Cardiac muscle cell (in vitro differentiated cells and primary cell): ENCODE measurements around the gene IMMP1L. TPM values are rescaled to one million over a fixed set of nuclear protein-coding genes. Genes with fewer than 3 reads are reported as not detected.

Experiments used
- DNase-seq, 2 donors: peaks; one replicate each; pipeline versions ENCODE4 v3.0.0 to v3.0.0-alpha.2; 2010 to 2017; ENCODE audit warnings: low read depth in 1 of 2, low spot score in 1 of 2
- H3K27ac ChIP-seq: fragments of 200-600 bp; sonication (generic); 2 replicates; pipeline ENCODE4 v1.5.1; 2016
- H3K27me3 ChIP-seq: fragments of 200-600 bp; sonication (generic); 2 replicates; pipeline ENCODE4 v1.6.0; 2016; ENCODE audit warnings: control low read depth
- H3K36me3 ChIP-seq: fragments of 200-600 bp; sonication (generic); 2 replicates; pipeline ENCODE4 v1.5.1; 2016; ENCODE audit warnings: control low read depth
- H3K4me1 ChIP-seq: fragments of 200-600 bp; sonication (generic); 2 replicates; pipeline ENCODE4 v1.8.1; 2017; ENCODE audit warnings: low read depth, mild to moderate bottlenecking, mixed run types
- H3K4me3 ChIP-seq: fragments of 200-600 bp; sonication (generic); 2 replicates; pipeline ENCODE4 v1.5.1; 2016; ENCODE audit warnings: mild to moderate bottlenecking
- H3K9me3 ChIP-seq: fragments of 200-600 bp; sonication (generic); 2 replicates; pipeline ENCODE4 v1.5.1; 2017; ENCODE audit warnings: low read depth, mild to moderate bottlenecking, control low read depth
- CTCF ChIP-seq: IDR thresholded peaks from 2 replicates; pipeline ENCODE4 v1.5.1; 2012; ENCODE audit warnings: low read depth, mild to moderate bottlenecking, low read length
- polyA plus RNA-seq: library from polyadenylated mRNA; unstranded; fragments of >200 nt; fragmentation: Nextera tagmentation; extraction: Ambion mirVana; gene quantifications from 2 replicates; pipeline ENCODE4 v1.2.1, GENCODE V29; 2016
- total RNA-seq: library from RNA; depleted of rRNA; stranded (reverse); fragments of >200 nt; gene quantifications from 2 replicates; pipeline ENCODE4 v1.2.3, GENCODE V29; 2016

IMMP1L gene
- total and polyA plus RNA-seq, 2 experiments from 2014 or later = 35.5 to 140 TPM

- Histone ChIP-seq H3K27ac (no peak overlapping the region), H3K4me1 (no peaks in the 10 kb centered on the region), H3K27me3 (no peaks in the 10 kb centered on the region), H3K9me3 (no peaks in the 10 kb centered on the region), H3K36me3 (no peaks in the 10 kb centered on the region), H3K4me3 (no peak overlapping the region)
- DNase-seq = no peak
- TF ChIP-seq CTCF = no peak
These were observed 31.7 kb downstream of the IMMP1L start for GRCh38 chr11:31477528-31478222.

DNA sequence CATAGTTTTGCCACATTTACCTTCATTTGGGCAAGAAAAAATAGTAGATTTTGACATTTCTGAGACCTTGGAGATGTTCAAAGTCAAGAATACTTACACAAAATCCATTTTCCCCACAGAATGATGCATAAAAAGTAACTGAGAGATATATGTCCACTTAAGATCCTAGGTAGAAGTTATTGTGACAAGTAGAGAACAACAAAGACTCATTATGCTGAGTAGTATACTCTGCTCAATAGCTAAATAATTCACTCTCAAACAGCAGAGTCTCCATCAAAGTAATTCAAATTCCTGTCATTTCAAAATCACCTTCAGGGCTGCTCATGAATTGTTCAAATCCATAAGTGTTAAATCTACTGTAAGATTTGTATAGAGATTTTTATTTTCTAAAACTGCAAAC, 35.3 kb downstream of the IMMP1L start:
- no peak overlapping the region for H3K4me3 ChIP-seq
- H3K36me3 ChIP-seq = no peaks in the 10 kb centered on the region
- H3K4me1 ChIP-seq = no peaks in the 10 kb centered on the region
- no peak overlapping the region for H3K27ac ChIP-seq
- no peak for DNase-seq
- no peaks in the 10 kb centered on the region for H3K27me3 ChIP-seq
- TF ChIP-seq CTCF = no peak
- no peaks in the 10 kb centered on the region for H3K9me3 ChIP-seq

DNA sequence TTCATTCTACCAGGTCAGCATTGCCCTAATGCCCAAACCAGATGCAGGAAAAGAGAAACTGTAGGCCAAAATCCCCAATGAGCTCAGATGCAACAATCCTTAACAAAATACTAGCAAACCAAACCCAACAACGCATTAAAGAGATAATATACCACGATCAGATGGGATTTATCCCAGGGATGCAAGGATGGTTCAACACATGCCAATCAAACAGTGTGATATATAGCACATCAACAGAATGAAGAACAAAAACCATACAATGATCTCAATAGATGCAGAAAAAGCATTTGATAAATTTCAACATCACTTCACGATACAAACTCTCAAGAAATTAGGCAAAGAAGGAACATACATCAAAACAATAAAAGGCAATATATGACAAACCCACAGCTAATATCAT, 45.0 kb downstream of the IMMP1L start:
- Histone ChIP-seq H3K36me3 (no peaks in the 10 kb centered on the region), H3K4me1 (no peaks in the 10 kb centered on the region), H3K27ac (no peak overlapping the region), H3K4me3 (no peak overlapping the region), H3K27me3 (no peaks in the 10 kb centered on the region), H3K9me3 (no peaks in the 10 kb centered on the region)
- DNase-seq = no peak
- TF ChIP-seq CTCF = no peak

DNA sequence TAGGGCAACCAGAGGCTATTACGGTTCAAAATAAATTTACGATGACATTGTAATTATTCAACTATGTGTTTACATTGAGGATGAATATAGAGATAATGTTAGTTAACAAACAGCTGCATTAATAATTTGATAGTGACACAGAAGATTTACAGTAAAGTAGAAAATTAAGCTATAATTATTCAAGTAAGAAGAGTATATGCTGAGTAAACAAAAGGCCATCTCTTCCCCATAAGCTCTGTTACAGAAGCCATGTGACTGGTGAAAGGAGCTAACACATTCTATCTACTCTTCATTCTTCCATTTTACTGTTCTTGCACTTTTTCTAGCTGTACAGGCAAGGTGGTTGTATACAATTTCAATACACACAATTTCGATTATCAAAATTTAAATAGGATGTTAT, 54.2 kb downstream of the IMMP1L start:
- Histone ChIP-seq H3K27me3 (no peaks in the 10 kb centered on the region), H3K4me3 (no peak overlapping the region), H3K36me3 (no peaks in the 10 kb centered on the region), H3K4me1 (no peaks in the 10 kb centered on the region), H3K27ac (no peak overlapping the region), H3K9me3 (no peaks in the 10 kb centered on the region)
- no peak for TF ChIP-seq CTCF
- DNase-seq = no peak

DNA sequence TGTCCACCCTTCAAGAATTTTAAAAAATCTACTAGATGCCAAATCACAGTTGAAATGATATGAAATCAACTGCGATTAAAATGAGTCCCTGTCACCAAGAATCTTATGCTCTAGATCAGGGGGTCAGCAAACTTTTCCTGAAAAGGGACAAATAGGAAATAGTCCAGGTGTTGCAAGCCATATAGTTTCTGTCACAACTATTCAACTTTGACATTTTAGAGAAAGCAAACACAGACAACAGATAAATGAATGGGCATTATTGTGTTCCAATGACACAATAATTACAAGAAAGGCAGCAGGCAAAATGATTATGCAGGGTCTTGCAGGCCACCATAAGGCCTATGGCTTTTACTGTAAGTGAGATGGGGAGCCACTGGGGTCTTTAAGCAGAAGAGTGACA, 58.6 kb downstream of the IMMP1L start:
- Histone ChIP-seq H3K4me1 (no peaks in the 10 kb centered on the region), H3K4me3 (no peak overlapping the region), H3K27me3 (no peaks in the 10 kb centered on the region), H3K27ac (no peak overlapping the region), H3K36me3 (no peaks in the 10 kb centered on the region), H3K9me3 (no peaks in the 10 kb centered on the region)
- no peak for DNase-seq
- no peak for TF ChIP-seq CTCF
